ENCODE results near the gene ANKRD2.

ANKRD2 gene

GRCh38 chr10:97596101-97597082 is 23.8 kb downstream of the ANKRD2 start:
- no peak for ATAC-seq (ENCODE audit: insufficient read depth, low read depth)
- no peaks in the 10 kb centered on the region for H3K36me3 ChIP-seq (ENCODE audit: insufficient read depth, low read length)
- H4K20me1 ChIP-seq (ENCODE audit: insufficient read depth, low read length): no peaks in the 10 kb centered on the region
- H3K4me1 ChIP-seq (ENCODE audit: insufficient read depth, low read length): no peaks in the 10 kb centered on the region
- H3K27ac ChIP-seq (ENCODE audit: low read length): no peak overlapping the region
- H3K9ac ChIP-seq (ENCODE audit: low read depth, low read length): no peak overlapping the region
- H3K9me3 ChIP-seq (ENCODE audit: insufficient read depth, low read length, severe bottlenecking): no peaks in the 10 kb centered on the region
- H2AFZ ChIP-seq (ENCODE audit: low read depth, low read length): no peak overlapping the region
- no peak for TF ChIP-seq EZH2 (IDR thresholded peaks at IDR 0.05; ENCODE audit: borderline replicate concordance, low read depth, low read length, severe bottlenecking)
- no peak for TF ChIP-seq CTCF (IDR thresholded peaks at IDR 0.05; ENCODE audit: borderline replicate concordance, extremely low read depth, low read length, poor library complexity, severe bottlenecking)
- no peak overlapping the region for H3K4me2 ChIP-seq (ENCODE audit: insufficient read depth, low read length)
- no peaks in the 10 kb centered on the region for H3K79me2 ChIP-seq (ENCODE audit: insufficient read depth, low read length)
- no peak for DNase-seq
- no peak overlapping the region for H3K4me3 ChIP-seq (ENCODE audit: low read depth in 1 of 2, low read length in 2 of 2)
- H3K27me3 ChIP-seq (ENCODE audit: insufficient read depth, low read length, poor library complexity): no peaks in the 10 kb centered on the region

GRCh38 chr10:97597778-97598177 is 25.2 kb downstream of the ANKRD2 start:
- H3K27me3 ChIP-seq (ENCODE audit: insufficient read depth, low read length, poor library complexity): no peaks in the 10 kb centered on the region
- DNase-seq: no peak
- no peak overlapping the region for H3K27ac ChIP-seq (ENCODE audit: low read length)
- TF ChIP-seq EZH2 (IDR thresholded peaks at IDR 0.05; ENCODE audit: borderline replicate concordance, low read depth, low read length, severe bottlenecking) (no peak), CTCF (IDR thresholded peaks at IDR 0.05; ENCODE audit: borderline replicate concordance, extremely low read depth, low read length, poor library complexity, severe bottlenecking) (no peak)
- H2AFZ ChIP-seq (ENCODE audit: low read depth, low read length): no peak overlapping the region
- H3K9me3 ChIP-seq (ENCODE audit: insufficient read depth, low read length, severe bottlenecking): no peaks in the 10 kb centered on the region
- H3K4me2 ChIP-seq (ENCODE audit: insufficient read depth, low read length): no peak overlapping the region
- H3K36me3 ChIP-seq (ENCODE audit: insufficient read depth, low read length): no peaks in the 10 kb centered on the region
- no peaks in the 10 kb centered on the region for H4K20me1 ChIP-seq (ENCODE audit: insufficient read depth, low read length)
- no peaks in the 10 kb centered on the region for H3K4me1 ChIP-seq (ENCODE audit: insufficient read depth, low read length)
- no peaks in the 10 kb centered on the region for H3K79me2 ChIP-seq (ENCODE audit: insufficient read depth, low read length)
- H3K9ac ChIP-seq (ENCODE audit: low read depth, low read length): no peak overlapping the region
- no peak for ATAC-seq (ENCODE audit: insufficient read depth, low read depth)
- H3K4me3 ChIP-seq (ENCODE audit: low read depth in 1 of 2, low read length in 2 of 2): no peak overlapping the region

GRCh38 chr10:97598407-97599271 is 26.1 kb downstream of the ANKRD2 start:
- H4K20me1 ChIP-seq (ENCODE audit: insufficient read depth, low read length): no peaks in the 10 kb centered on the region
- TF ChIP-seq EZH2 (IDR thresholded peaks at IDR 0.05; ENCODE audit: borderline replicate concordance, low read depth, low read length, severe bottlenecking): no peak
- TF ChIP-seq CTCF (IDR thresholded peaks at IDR 0.05; ENCODE audit: borderline replicate concordance, extremely low read depth, low read length, poor library complexity, severe bottlenecking): no peak
- no peaks in the 10 kb centered on the region for H3K4me1 ChIP-seq (ENCODE audit: insufficient read depth, low read length)
- no peaks in the 10 kb centered on the region for H3K36me3 ChIP-seq (ENCODE audit: insufficient read depth, low read length)
- ATAC-seq (ENCODE audit: insufficient read depth, low read depth) (no peak), DNase-seq (no peak)
- H2AFZ ChIP-seq (ENCODE audit: low read depth, low read length): no peak overlapping the region
- no peak overlapping the region for H3K27ac ChIP-seq (ENCODE audit: low read length)
- H3K27me3 ChIP-seq (ENCODE audit: insufficient read depth, low read length, poor library complexity): no peaks in the 10 kb centered on the region
- H3K9me3 ChIP-seq (ENCODE audit: insufficient read depth, low read length, severe bottlenecking): no peaks in the 10 kb centered on the region
- H3K4me3 ChIP-seq (ENCODE audit: low read depth in 1 of 2, low read length in 2 of 2): no peak overlapping the region
- no peak overlapping the region for H3K4me2 ChIP-seq (ENCODE audit: insufficient read depth, low read length)
- no peaks in the 10 kb centered on the region for H3K79me2 ChIP-seq (ENCODE audit: insufficient read depth, low read length)
- H3K9ac ChIP-seq (ENCODE audit: low read depth, low read length): no peak overlapping the region

Measured in DND-41 (cell line).